Cardiac septum (tissue), 1 donor: ENCODE results near the gene USH2A. TPM values are rescaled to one million over a fixed set of nuclear protein-coding genes. Genes with fewer than 3 reads are reported as not detected.

Experiments used
- DNase-seq: peaks from one replicate; pipeline ENCODE4 v3.0.0-alpha.2; 2020; ENCODE audit warnings: low spot score
- intact Hi-C: fragments of 100-400 bp; cut with DNase I; formaldehyde crosslinking; loops from one replicate; pipeline ENCODE4 v1.14.0; 2022
- long read RNA-seq: library from polyadenylated mRNA; unstranded; transcript quantifications from one replicate; pipeline ENCODE4 v2.0.0, GENCODE V29; 2021
- total RNA-seq: library from RNA; stranded (reverse); fragmentation: NEBNext Ultra II Directional; extraction: Animal tissue kit (Norgen Biotek cat#: 25700); gene quantifications from one replicate; pipeline ENCODE4 v1.2.1, GENCODE V29; 2021
- donor health status: DM: no; HTN: no; CAD: no.

USH2A gene
- 3.6 TPM for total RNA-seq
- long read RNA-seq, partial matches to known transcripts: 0 of 2 reads
- long read RNA-seq, other reads (novel, unspliced or antisense): 2 of 2 reads

GRCh38 chr1:216422821-216423520, at the start of gene USH2A:
USH2A (minus strand) TSS chr1:216423448; CDS start chr1:216422336, 1,112 bp downstream.
- no peak for DNase-seq
- intact Hi-C loops: no loop called here

DNA sequence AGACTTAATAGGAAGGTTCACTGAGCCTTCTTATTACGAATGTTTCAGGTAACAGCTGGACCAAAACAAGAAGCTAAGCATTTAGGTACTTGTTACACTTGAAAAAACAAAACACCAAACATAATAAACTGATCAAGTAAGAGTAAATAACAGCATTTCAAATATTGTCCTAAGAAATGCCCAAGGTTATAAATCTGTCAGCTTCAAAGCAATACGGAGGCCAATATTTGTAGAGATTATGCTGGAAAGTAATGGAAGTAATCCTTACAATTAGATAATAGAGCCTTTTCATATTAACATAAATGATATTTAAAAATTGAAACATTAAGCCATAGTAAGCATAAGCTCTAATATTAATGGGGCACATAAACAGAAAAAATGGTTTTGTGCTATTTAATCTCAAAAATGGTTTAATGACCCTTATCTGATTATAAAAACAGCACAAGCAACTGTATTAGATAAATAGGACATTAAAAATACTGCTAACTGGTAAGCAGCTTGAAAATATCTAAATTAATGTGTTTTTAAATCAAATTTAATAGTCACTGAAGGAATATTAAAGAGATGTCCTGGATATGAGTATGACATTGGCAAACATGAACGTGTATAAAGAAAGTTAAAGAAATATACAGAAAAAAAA, 43.0 kb upstream of the USH2A start:
- intact Hi-C loops: no loop called here
- DNase-seq: no peak

DNA sequence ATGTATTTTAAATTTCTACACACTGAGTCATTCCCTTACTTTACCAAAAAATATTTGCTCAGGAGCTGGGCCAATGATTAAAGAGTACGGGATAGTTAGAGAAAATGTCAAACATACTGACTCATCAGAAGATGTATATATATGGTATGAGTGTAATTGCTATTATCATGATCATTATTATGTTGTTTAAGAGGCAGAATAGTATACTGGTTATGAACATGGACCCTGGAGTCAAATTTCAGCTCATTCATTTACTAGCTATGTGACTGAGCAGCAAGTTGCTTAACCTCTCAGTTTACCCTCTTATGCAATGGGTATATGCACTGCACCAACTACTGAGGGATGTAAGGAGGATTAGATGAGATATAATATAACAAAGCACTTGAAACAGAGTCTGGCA, 41.2 kb upstream of the USH2A start:
- intact Hi-C loops: no loop called here
- DNase-seq: no peak

DNA sequence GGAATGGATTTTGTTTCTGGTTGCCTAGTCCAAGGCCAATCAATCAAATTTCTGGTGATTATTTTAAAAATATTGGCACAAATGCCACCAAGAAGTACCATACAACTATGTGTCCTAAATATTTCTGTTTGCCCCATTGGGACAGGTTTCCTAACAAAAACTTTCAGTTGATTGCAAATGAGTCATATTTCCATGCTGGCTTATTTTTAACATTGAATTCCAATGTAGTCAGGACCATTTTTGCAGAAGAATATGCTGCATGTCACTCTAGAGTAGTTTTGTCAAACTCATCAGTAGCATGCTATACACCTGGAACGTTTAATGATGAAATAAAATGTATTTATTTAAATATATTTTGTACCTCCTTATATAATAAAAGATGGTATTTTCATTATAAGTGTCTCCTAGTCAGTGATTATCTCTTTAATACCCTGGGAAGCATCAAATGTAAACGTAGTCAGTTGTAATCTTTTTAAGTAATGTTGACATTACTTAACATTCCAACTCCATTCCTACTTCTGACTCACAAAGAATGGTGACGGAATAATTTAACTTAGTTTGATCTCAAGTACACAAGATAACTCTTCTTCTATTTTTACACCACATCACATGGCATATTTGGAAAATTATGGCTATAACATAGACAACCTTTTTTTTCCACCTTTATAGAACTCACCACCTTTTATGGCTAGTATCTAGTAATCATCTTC, 39.0 kb upstream of the USH2A start:
- no peak for DNase-seq
- intact Hi-C loops: no loop called here

DNA sequence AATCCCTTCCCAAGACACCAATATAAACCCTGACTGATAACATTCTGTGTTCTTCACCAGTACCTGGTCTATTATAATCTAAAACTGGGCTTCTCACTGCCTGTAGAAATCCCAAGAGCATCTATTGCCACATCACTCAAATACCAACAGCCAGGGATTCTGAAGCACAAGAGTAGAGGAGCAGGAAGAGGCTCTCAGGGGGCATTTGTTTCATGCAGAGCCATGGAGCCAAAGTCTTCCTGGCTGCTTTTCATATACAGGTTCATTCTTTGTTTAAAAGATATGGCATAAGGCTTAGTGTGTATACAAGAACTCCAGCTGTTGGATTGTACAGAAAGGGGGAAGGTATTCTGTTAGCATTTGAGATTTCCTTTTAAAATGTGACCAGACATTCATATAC, 38.2 kb upstream of the USH2A start:
- intact Hi-C loops: no loop called here
- DNase-seq: no peak

DNA sequence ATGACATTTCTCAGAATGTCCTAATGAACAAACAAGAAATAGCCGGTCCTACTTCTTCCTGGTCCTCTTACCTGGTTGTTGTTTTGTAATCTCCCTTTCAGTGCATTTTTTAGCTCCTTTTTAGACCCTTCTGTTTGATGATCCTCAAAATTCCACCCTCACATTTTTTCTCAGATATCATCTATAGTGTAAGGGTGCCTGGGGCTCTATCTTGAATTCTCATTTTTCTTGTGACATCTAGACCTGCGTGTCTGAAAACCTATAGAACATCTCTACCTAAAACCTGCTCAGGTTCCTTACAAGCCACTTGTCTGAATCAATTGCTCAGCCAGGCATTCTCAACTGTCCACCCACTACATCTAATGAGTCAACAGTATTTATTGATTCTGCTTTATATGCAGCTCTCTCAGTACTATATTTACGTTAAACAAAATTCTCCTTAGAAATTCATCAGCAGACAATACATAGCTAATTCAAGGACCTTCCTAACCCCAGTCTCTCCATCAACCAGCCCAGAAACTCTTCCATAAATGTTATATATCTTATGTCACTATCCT, 36.5 kb upstream of the USH2A start:
- intact Hi-C loops: loop anchor here (10.0 kb wide), 1 partner anchor 185 kb away; no protein-coding TSS in a partner anchor
- DNase-seq: no peak

- DNase-seq: no peak
- intact Hi-C loops: loop anchor here (10.0 kb wide), 1 partner anchor 186 kb away; no protein-coding TSS in a partner anchor
Observed at GRCh38 chr1:216458812-216459211, 35.6 kb upstream of the USH2A start.

DNA sequence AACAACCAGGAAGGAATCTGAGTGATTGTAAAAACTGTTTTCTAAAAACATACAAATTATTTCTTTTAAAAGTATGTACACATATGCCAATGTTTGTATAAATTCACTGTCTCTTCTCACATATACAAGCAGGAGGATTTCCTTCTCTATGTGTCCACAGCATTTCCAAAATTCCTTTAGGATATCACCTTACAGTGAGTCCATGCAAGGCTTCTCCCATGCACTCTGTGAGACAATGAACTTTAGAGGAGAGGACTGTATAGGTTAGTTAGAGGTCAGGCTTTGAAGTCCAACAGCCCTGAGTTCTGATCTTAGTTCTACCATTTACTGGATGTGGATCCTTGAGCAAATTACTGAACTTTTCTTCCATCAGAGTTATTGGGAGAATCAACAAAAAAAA, 34.1 kb upstream of the USH2A start:
- no peak for DNase-seq
- intact Hi-C loops: loop anchor here (10.0 kb wide), 1 partner anchor 187 kb away; no protein-coding TSS in a partner anchor

DNA sequence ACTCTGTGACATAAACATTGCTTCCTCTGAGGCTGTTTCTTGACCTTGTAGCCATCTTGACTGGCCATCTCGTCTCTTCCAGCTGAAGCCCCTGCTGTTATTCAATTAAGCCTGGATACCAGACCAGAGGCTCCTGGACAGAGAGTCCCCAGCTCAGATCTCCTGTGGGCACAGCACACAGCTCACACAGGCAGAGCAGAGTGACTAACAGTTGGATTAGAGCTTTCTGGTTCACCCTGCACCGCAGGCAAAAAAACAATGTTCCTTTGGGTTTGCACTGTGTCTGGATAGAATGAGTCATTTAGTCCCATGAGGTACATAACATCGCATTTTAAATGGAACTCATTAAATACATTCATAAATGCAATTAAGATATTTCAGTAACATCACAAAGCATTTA, 33.4 kb upstream of the USH2A start:
- intact Hi-C loops: loop anchor here (10.0 kb wide), 1 partner anchor 188 kb away; no protein-coding TSS in a partner anchor
- DNase-seq: no peak

- intact Hi-C loops: loop anchor here (10.0 kb wide), 1 partner anchor 191 kb away; no protein-coding TSS in a partner anchor
Observed at GRCh38 chr1:216453777-216454176, 30.5 kb upstream of the USH2A start.

GRCh38 chr1:216450227-216450626, 27.0 kb upstream of the USH2A start:
- intact Hi-C loops: loop anchor here (10.0 kb wide), 1 partner anchor 195 kb away; no protein-coding TSS in a partner anchor

More at GRCh38 chr1:216453777-216454176, 30.5 kb upstream of the USH2A start:
- DNase-seq: no peak

GRCh38 chr1:216448011-216448510, 24.8 kb upstream of the USH2A start:
- DNase-seq: no peak
- intact Hi-C loops: no loop called here

More at GRCh38 chr1:216450227-216450626, 27.0 kb upstream of the USH2A start:
- DNase-seq: no peak

- intact Hi-C loops: no loop called here
- DNase-seq: no peak
Observed at GRCh38 chr1:216437603-216438002, 14.4 kb upstream of the USH2A start.

DNA sequence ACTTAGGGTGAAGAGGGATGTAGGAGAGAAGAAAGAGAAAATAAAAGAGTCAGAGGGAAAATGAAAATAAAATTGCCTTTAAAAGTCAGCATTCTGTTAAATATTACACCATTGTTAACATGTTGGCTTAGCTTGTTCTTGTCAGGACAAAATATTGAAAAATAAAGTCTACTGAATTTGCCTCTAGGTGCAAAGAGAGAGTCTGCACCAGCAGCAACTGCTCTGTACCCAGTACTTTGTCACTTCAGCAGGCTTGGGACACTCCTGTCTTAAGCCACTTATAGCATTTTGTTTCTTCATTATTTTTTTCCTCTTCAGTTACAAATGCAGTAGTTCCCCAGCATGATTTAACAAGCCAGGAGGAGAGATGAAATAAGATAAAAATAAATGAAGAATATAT, 11.0 kb upstream of the USH2A start:
- no peak for DNase-seq
- intact Hi-C loops: no loop called here

GRCh38 chr1:216433175-216433574, 9.9 kb upstream of the USH2A start:
- intact Hi-C loops: no loop called here
- DNase-seq: no peak

GRCh38 chr1:216430744-216431143, 7.5 kb upstream of the USH2A start:
- intact Hi-C loops: no loop called here
- no peak for DNase-seq

DNA sequence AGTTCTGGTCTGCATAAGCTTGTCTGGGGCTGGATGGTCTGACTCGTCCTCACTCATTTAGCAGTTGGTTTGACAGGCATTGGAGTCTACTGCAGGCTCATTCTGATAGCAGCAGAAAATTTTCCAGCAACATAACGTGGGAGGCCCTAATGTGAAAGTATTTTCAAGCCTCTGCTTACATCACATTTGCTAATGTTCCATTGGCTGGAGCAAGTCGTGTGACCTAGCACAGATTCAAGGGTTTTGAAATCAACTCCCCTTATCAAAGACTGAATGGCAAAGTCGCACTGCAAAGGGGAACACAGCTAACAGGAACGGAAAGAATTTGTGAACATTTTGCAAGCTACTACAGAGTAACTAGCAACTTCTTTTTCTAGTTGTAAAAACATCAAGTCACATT, 2.3 kb upstream of the USH2A start:
- DNase-seq: no peak
- intact Hi-C loops: no loop called here

GRCh38 chr1:216420746-216421145, 2.5 kb downstream of the USH2A start:
- DNase-seq: no peak
- intact Hi-C loops: no loop called here

- DNase-seq: no peak
- intact Hi-C loops: no loop called here
Observed at GRCh38 chr1:216420263-216420662, 3.0 kb downstream of the USH2A start.

DNA sequence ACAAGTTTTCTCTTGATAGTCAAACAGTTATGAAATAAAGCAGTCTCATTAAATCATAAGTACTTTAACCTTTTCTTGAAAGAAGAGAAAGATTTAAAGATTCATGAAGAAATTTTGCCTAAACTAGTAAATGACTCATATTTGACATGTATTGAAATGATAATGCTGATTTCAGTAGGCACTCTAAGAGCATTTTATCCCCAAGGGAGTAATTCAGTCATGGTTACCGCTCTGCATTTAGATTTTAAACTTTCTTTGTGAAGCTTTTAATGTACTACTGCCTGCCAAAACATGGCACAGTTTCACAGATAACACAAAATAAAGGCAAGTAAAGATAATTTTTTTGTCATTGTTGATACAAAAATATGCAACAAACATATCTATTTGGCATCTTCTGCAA, 6.8 kb downstream of the USH2A start:
- DNase-seq: no peak
- intact Hi-C loops: no loop called here
